ENCODE data around the gene GARIN1A.

- TF ChIP-seq CTCF (IDR thresholded peaks at IDR 0.05) (no peak), POLR2A (IDR thresholded peaks at IDR 0.05) (no peak)
Observed at GRCh38 chr7:128665057-128665456, 7.0 kb upstream of the GARIN1A start.

Data from adrenal gland (tissue), 5 donors.